Chondrocyte (in vitro differentiated cells): Measurements from ENCODE around the gene TMEM98. TPM values are rescaled to one million over a fixed set of nuclear protein-coding genes. Genes with fewer than 3 reads are reported as not detected.

Source experiments
- DNase-seq: peaks from one replicate; pipeline ENCODE4 v3.0.0; 2021; ENCODE audit warnings: mixed read lengths, low spot score
- H3K27ac Mint-ChIP-seq: one replicate; pipeline ENCODE4 v1.8.0; 2021; ENCODE audit warnings: mild to moderate bottlenecking, moderate library complexity, mixed read lengths; ENCODE audit not compliant: unreplicated experiment
- H3K27me3 Mint-ChIP-seq: 2 replicates; pipeline ENCODE4 v1.8.0; 2021; ENCODE audit warnings: low read depth, mixed read lengths
- H3K36me3 Mint-ChIP-seq: 2 replicates; pipeline ENCODE4 v1.8.0; 2021; ENCODE audit warnings: low read depth, mixed read lengths
- H3K4me1 Mint-ChIP-seq: 2 replicates; pipeline ENCODE4 v1.8.0; 2021; ENCODE audit warnings: low read depth, mild to moderate bottlenecking, mixed read lengths
- H3K4me3 Mint-ChIP-seq: one replicate; pipeline ENCODE4 v1.8.0; 2021; ENCODE audit warnings: mild to moderate bottlenecking, moderate library complexity, mixed read lengths; ENCODE audit not compliant: unreplicated experiment
- H3K9me3 Mint-ChIP-seq: 2 replicates; pipeline ENCODE4 v1.8.0; 2021; ENCODE audit warnings: low read depth, mixed read lengths
- CTCF ChIP-seq: fragments of 200-600 bp; sonication (generic); IDR thresholded peaks from 2 replicates; pipeline ENCODE4 v1.5.0; 2021; ENCODE audit warnings: antibody characterized with exemption, mild to moderate bottlenecking, moderate library complexity
- total RNA-seq: library from RNA; stranded (reverse); gene quantifications from 3 replicates; pipeline ENCODE4 v1.2.1, GENCODE V29; 2021

Gene TMEM98
- total RNA-seq, 1 donor from 2014 or later = 68.8 TPM

GRCh38 chr17:32953045-32953444 is 25.1 kb downstream of the TMEM98 start:
- no peak for TF ChIP-seq CTCF
- Mint-ChIP-seq H3K4me3 (no peak overlapping the region), H3K9me3 (no peaks in the 10 kb centered on the region), H3K4me1 (no peaks in the 10 kb centered on the region), H3K27ac (no peak overlapping the region), H3K36me3 (peaks cover 2% of the 10 kb centered on the region), H3K27me3 (peaks cover 31% of the 10 kb centered on the region)
- no peak for DNase-seq

DNA sequence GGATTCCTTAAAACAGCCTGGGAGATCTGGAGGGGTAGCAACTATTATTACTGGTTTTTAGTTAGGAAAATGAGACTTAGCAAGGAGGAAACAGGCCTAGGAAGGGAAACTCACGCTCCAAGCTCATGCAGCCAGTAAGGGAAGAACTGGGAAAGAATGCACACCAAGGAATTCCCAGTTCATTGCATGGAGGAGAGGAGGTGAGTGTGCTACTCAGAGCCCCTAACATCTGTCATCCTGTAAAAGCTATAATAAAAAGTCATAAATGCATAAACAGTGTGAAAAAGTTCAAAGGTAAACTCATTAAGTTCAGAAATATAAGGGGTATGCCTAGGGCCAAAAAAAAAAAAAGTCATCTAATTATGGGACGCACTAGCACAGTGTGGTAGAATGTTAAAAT is 25.9 kb downstream of the TMEM98 start:
- Mint-ChIP-seq H3K9me3 (no peaks in the 10 kb centered on the region), H3K36me3 (peaks cover 2% of the 10 kb centered on the region), H3K27ac (no peak overlapping the region), H3K4me1 (no peaks in the 10 kb centered on the region), H3K27me3 (peaks cover 29% of the 10 kb centered on the region), H3K4me3 (no peak overlapping the region)
- no peak for TF ChIP-seq CTCF
- DNase-seq = no peak

- TF ChIP-seq CTCF = no peak
- peaks cover 2% of the 10 kb centered on the region for H3K36me3 Mint-ChIP-seq
- H3K4me1 Mint-ChIP-seq = no peaks in the 10 kb centered on the region
- H3K4me3 Mint-ChIP-seq = no peak overlapping the region
- peaks cover 26% of the 10 kb centered on the region for H3K27me3 Mint-ChIP-seq
- H3K9me3 Mint-ChIP-seq = no peaks in the 10 kb centered on the region
- no peak overlapping the region for H3K27ac Mint-ChIP-seq
- DNase-seq = no peak
Observed at GRCh38 chr17:32954477-32954876, 26.5 kb downstream of the TMEM98 start.

DNA sequence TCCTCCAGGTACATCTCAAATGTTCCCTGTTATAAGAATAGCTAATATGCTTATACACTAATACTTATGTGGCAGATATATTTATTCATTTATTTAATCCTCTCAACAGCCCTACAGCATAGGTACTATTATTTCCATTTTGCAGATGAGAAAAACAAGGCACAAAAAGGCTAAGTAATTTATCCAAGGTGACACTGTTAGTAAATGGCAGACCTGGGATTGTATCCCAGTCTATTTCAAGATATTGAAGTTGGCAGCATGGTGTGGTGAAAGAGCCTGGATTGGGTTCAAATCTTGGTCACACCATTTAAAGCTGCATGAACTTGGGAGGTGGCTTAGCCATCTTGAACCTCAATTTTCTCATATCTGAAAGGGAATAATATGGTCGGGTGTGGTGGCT is 27.2 kb downstream of the TMEM98 start:
- peaks cover 2% of the 10 kb centered on the region for H3K36me3 Mint-ChIP-seq
- no peak overlapping the region for H3K27ac Mint-ChIP-seq
- no peaks in the 10 kb centered on the region for H3K4me1 Mint-ChIP-seq
- no peaks in the 10 kb centered on the region for H3K9me3 Mint-ChIP-seq
- no peak for TF ChIP-seq CTCF
- peaks cover 31% of the 10 kb centered on the region for H3K27me3 Mint-ChIP-seq
- H3K4me3 Mint-ChIP-seq = no peak overlapping the region
- DNase-seq = no peak

DNA sequence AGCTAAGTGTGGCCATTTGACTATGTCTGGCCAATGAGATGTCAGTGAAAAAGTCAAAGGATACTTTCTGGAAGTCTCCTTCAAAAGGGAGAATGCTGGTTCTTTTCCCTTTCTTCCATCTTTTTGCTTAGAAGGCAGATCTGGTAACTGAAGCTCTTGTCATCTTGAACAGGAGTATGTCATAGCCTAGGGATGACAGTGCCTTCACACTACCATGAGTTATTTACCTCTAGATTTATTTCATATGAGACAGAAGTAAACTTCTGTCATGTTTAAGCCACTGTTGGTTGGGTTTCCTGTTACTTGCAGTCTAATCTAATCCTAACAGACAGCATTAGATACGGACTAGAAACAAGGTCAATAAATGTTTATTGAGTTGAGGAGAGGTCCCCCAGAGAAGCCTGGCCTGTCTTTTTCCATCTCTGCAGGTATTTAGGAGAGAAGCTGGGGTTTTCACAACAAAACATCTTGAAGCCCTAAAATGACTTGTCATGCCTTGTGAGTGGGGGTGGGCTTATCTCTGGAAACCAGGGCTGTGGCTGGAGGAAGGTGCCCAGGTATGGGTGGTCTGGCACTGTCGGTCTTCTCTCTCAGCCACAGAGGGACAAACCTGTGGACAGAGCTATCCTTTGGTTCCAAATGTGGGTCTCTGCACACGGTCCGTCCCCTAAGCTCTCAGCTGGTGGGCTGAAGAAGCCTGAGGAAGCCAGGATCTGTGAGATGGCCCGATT is 28.5 kb downstream of the TMEM98 start:
- no peak for DNase-seq
- Mint-ChIP-seq H3K27ac (no peak overlapping the region), H3K27me3 (peaks cover 40% of the 10 kb centered on the region), H3K4me3 (no peak overlapping the region), H3K9me3 (no peaks in the 10 kb centered on the region), H3K36me3 (peaks cover 2% of the 10 kb centered on the region), H3K4me1 (no peaks in the 10 kb centered on the region)
- no peak for TF ChIP-seq CTCF
